GM21381 (cell line): Measurements from ENCODE around the gene SPTBN5.

Source experiments
- ATAC-seq: cut with Tn5 transposase; IDR thresholded peaks from one replicate; pipeline ENCODE4 v1.9.1; 2021; ENCODE audit warnings: mild to moderate bottlenecking, moderate library complexity; ENCODE audit not compliant: unreplicated experiment

Gene SPTBN5

DNA sequence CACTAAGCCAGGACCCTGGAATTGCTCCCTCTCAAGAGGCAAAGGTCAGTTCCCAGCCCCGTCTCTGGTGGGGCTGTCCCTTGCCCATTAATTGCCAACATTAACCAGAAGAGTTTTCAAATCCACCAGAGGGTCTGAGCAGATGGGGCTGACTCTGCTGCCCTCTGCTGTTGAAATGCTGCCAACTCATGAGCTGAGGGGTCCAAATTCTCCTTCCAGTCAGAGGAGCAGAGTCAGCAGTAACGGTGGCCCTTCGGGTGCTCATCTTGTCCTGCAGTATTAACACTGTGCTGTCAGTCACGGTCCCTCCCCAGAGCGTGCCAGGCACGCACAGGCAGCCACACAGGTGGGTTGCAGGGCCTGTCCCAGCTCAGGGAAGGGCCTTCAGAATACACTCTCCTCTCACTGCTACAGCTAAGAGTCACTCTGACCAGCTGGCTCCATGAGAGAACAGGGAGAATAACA, 10.7 kb upstream of the SPTBN5 start:
- ATAC-seq: no peak

- no peak for ATAC-seq
Observed at GRCh38 chr15:41903782-41904181, 9.9 kb upstream of the SPTBN5 start.

GRCh38 chr15:41901431-41901830, 7.6 kb upstream of the SPTBN5 start:
- no peak for ATAC-seq

- no peak for ATAC-seq
Observed at GRCh38 chr15:41900526-41901380, 6.9 kb upstream of the SPTBN5 start.

- ATAC-seq: no peak
Observed at GRCh38 chr15:41899854-41900442, 6.1 kb upstream of the SPTBN5 start.

GRCh38 chr15:41897363-41897799, 3.5 kb upstream of the SPTBN5 start:
- no peak for ATAC-seq

DNA sequence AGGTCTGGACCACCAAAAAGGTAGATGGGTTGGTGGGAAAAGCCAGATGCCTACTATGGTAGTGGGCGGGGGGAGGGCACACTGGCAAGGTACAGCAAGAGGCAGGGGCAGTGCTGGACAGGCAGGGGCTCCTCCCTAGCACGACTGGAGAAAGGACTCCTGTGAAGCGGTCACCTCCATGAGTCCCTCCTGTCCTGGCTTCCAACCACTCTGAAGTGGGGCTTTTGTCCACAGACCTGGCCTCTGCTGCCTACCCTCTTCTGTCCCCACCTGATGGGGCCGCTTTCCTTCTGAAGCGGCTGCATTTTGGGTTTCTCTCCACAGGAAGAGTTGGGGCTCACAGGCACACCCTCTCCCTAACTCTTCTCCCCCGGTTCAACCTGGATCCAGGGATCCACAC, 2.7 kb upstream of the SPTBN5 start:
- ATAC-seq: no peak

- no peak for ATAC-seq
Observed at GRCh38 chr15:41895957-41896356, 2.1 kb upstream of the SPTBN5 start.

DNA sequence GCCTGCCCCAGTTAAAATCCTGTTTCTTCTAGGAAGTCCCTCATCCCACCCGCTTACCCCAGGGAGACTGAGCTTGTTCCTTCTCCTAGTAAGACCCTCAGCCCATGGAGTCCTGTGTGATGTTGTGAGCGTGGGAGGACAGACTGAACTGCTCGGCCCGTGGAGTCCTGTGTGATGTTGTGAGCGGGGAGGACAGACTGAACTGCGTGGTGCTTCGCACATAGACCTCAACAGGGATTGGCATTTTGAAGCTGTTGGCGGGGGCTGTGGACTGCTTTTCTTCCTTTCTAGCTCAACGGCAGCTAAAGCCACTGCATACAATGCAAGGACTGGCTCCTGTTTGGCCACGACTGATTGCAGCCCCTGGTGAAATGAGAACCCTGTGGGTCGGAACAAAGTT, 1.6 kb upstream of the SPTBN5 start:
- ATAC-seq: no peak

GRCh38 chr15:41894791-41895463, 1.1 kb upstream of the SPTBN5 start:
- ATAC-seq: peak; percentile 94

DNA sequence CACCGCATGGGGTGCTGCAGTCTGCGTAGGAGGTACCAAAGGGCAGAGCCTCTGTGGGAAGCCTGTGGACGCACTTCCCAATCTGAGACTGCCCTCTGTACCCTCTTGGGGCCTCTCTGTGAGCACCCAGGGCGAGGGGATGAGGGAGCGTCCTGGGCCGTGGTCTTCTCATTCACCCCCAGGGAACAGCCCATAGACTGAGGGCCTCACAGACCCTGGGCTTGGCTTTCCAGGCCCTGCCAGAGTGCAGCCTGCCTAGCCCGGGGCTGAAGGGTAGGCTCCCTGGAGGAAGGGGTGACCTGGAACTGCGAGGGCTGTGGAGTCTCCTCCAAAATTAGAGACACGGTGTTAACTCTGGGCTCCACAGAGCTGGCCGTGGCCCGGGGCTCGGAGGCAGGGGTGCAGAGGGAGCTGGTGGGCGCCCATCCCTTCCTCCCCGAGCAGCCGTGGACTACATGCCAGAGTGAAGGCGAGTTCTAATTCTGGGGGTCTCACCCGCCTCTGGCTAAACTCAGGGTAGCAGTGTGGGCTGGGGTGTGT, 468 bp upstream of the SPTBN5 start:
- no peak for ATAC-seq

DNA sequence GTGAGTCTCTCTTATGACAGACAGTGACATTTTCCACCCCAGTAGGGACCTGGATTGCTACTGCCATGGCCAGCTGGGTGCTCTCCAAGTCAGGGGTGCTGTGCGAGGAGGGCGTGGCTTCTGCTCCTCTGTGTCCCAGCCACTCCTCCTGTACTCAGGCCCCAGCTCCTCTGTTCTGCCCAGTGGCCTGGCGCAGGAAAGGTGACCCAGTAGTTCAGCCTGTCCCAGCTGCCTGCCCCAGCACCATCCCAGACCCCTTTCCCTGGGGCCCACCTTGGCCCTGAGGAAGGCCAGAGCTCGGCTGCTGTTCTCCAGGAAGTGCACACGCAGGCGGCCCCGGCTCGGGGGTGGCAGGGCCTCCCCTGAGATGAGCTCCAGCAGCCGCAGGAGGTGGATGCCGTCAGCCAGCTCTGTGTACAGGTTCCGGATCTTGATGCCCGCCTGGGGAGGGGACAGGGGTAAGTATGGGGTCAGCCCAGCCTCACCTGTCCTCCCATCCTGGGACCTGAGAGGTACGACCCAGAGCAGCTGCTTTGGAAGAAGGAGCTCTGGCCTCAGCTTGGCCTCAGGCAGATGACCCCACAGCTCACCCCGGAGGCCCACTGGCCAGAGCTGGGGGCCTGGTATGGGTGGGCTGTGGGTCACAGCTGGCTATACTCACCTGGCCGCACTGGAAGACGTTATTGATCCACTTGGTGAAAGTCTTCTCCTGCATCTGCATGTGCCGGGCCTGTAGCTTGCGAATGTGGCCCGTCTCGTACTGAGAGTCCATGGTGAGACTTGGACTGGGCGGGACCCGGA, 1.0 kb downstream of the SPTBN5 start:
- no peak for ATAC-seq

- no peak for ATAC-seq
Observed at GRCh38 chr15:41891946-41892345, 1.9 kb downstream of the SPTBN5 start.

DNA sequence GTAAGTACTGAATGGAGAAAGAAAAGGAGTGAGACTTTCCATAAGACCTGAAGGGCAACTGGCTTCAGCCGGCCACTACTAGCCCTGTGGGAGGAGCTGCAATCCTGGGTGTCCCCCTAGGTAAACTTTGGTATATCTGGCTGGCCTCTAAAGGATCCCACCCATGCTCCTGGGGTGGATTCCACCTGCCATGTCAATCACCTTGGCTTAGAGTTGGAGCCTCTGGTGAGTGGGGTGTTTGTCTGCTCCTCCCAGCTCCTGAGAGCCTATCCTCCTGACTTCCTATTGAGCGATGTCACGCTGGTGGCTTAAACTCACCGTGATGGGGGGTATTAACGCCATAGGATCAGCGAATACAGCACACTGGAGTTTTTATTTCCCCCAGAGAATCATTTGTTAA, 2.6 kb downstream of the SPTBN5 start:
- no peak for ATAC-seq

GRCh38 chr15:41890050-41890690, 3.7 kb downstream of the SPTBN5 start:
- no peak for ATAC-seq

GRCh38 chr15:41888662-41889253, 5.1 kb downstream of the SPTBN5 start:
- ATAC-seq: no peak

DNA sequence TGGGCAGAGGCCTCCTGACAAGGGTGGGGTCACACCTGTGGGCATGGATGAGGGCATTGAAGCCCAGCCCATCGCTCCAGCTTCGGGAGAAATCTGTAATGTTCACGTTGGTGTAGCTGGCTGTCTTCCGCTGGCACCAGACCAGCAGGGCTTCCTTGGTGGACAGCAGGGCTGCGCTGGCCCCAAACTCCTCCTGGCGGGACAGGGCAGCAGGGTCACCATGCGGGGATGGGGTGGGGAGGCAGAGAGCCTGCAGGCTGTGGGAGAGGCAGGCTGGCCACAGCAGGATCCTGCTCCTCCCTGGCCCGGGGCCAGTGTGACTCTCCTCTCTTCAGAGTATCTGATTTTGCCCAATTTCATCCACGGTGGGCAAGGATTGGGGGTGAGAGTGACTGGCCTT, 6.0 kb downstream of the SPTBN5 start:
- no peak for ATAC-seq

- ATAC-seq: no peak
Observed at GRCh38 chr15:41887161-41887560, 6.7 kb downstream of the SPTBN5 start.

GRCh38 chr15:41886741-41887140, 7.1 kb downstream of the SPTBN5 start:
- ATAC-seq: no peak

GRCh38 chr15:41885841-41886240, 8.0 kb downstream of the SPTBN5 start:
- ATAC-seq: no peak
